Mesendoderm (in vitro differentiated cells): ENCODE data around the gene BAHCC1.

Source experiments
- DNase-seq: peaks from one replicate; pipeline ENCODE4 v3.0.0; 2013
- H2AK5ac ChIP-seq: 2 replicates; pipeline ENCODE4 v1.6.1; 2013; ENCODE audit warnings: low read length, inconsistent platforms
- H2BK120ac ChIP-seq: 2 replicates; pipeline ENCODE4 v1.6.1; 2013; ENCODE audit warnings: low read depth, mild to moderate bottlenecking, low read length, moderate library complexity, mixed read lengths
- H2BK15ac ChIP-seq: replicated peaks from 2 replicates; pipeline ENCODE4 v1.6.1; 2013; ENCODE audit warnings: low read depth, mild to moderate bottlenecking, moderate library complexity
- H2BK5ac ChIP-seq: 2 replicates; pipeline ENCODE4 v1.6.1; 2013; ENCODE audit warnings: low read length, inconsistent platforms
- H3K18ac ChIP-seq: 2 replicates; pipeline ENCODE4 v1.6.1; 2013; ENCODE audit warnings: mild to moderate bottlenecking, low read length, mixed read lengths
- H3K23ac ChIP-seq: one replicate; pipeline ENCODE4 v1.6.1; 2013; ENCODE audit warnings: low read length
- H3K27ac ChIP-seq: 2 replicates; pipeline ENCODE4 v1.5.1; 2013; ENCODE audit warnings: low read depth, mild to moderate bottlenecking, inconsistent platforms, low read length, moderate library complexity
- H3K27me3 ChIP-seq: 2 replicates; pipeline ENCODE4 v1.6.1; 2013; ENCODE audit warnings: low read length, control low read depth, mild to moderate bottlenecking, inconsistent platforms; ENCODE audit not compliant: insufficient read depth, poor library complexity
- H3K36me3 ChIP-seq: 2 replicates; pipeline ENCODE4 v1.6.1; 2013; ENCODE audit warnings: low read length, inconsistent platforms; ENCODE audit not compliant: control insufficient read depth, insufficient read depth
- H3K4ac ChIP-seq: one replicate; pipeline ENCODE4 v1.6.1; 2013; ENCODE audit warnings: low read depth, mild to moderate bottlenecking, low read length, moderate library complexity
- H3K4me1 ChIP-seq: 2 replicates; pipeline ENCODE4 v1.6.1; 2013; ENCODE audit warnings: low read depth, low read length, inconsistent platforms; ENCODE audit not compliant: control insufficient read depth
- H3K4me2 ChIP-seq: 2 replicates; pipeline ENCODE4 v1.6.1; 2013; ENCODE audit warnings: low read length
- H3K4me3 ChIP-seq: 2 replicates; pipeline ENCODE4 v1.5.1; 2013; ENCODE audit warnings: mild to moderate bottlenecking, low read length
- H3K56ac ChIP-seq: one replicate; pipeline ENCODE4 v1.6.1; 2013; ENCODE audit warnings: low read length
- H3K79me1 ChIP-seq: 2 replicates; pipeline ENCODE4 v1.6.1; 2013; ENCODE audit warnings: low read length, inconsistent platforms
- H3K79me2 ChIP-seq: 2 replicates; pipeline ENCODE4 v1.6.1; 2013; ENCODE audit warnings: mild to moderate bottlenecking, low read length; ENCODE audit not compliant: control insufficient read depth, insufficient read depth
- H3K9ac ChIP-seq: 2 replicates; pipeline ENCODE4 v1.6.1; 2013; ENCODE audit warnings: low read length, inconsistent platforms
- H4K5ac ChIP-seq: one replicate; pipeline ENCODE4 v1.6.1; 2013; ENCODE audit warnings: low read length
- H4K8ac ChIP-seq: one replicate; pipeline ENCODE4 v1.6.1; 2013; ENCODE audit warnings: low read depth, mild to moderate bottlenecking, control low read depth, low read length, moderate library complexity
- WGBS: extraction: QIAGEN DNeasy Blood & Tissue Kit; methylation state at CpG from one replicate; pipeline ENCODE4 v1.1.7; 2013; ENCODE audit warnings: low lambda C conversion rate, missing lambda C conversion rate; ENCODE audit not compliant: insufficient coverage; ENCODE audit errors: extremely low coverage; 5-methylcytosine and 5-hydroxymethylcytosine counted together

The BAHCC1 gene

DNA sequence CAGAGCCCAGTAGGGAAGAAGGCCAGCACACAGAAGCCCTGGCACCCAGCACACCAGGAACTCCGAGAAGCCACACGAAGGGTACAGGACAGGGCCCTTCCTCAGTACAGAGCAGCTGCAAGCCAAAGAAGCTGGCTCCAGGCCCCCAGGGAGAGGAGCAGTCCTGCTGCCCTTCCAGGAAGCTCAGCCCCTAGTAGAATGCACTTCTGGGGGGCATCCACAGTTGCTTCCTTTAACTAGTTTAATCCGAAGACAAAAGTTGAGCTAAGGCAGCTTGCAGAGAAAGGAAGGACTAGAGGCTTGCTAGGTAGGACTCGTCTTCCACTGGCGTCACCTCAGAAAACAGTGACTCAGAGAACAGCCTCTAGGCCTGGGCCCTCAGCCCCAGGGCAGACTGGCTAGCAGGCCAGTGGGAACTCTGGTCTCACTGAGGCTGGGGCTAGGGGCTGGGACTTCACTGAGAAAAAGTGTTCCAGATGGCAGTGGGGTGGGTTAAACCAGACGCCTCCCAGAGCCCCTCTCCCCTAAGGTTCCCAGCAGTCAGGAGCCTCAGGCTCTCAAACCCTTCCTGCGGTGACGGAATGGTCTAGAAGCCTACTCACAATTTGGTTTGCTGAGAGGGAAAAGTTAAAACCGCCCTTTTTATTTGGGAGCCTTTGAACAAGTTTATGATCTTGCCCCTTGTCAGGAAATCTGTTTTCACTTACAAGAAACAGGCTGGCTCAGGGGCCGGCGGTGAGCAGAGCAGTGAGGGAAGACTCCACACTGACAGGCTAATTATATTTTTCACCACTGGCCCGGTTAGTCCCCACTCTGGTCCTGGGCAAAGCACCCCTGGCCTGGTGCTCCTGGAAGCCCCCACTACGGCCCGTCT is 75.9 kb downstream of the BAHCC1 start:
- Histone ChIP-seq H2AK5ac (no peak overlapping the region), H3K4me1 (no peaks in the 10 kb centered on the region), H3K23ac (no peak overlapping the region), H3K36me3 (no peaks in the 10 kb centered on the region), H3K27me3 (no peaks in the 10 kb centered on the region), H3K79me2 (no peaks in the 10 kb centered on the region), H3K9ac (no peak overlapping the region), H3K79me1 (no peaks in the 10 kb centered on the region), H3K18ac (no peak overlapping the region), H2BK120ac (no peak overlapping the region), H3K4ac (no peak overlapping the region), H3K4me2 (no peak overlapping the region), H3K56ac (no peak overlapping the region), H4K8ac (no peak overlapping the region), H3K4me3 (no peak overlapping the region), H2BK15ac (no peak overlapping the region), H4K5ac (no peak overlapping the region), H2BK5ac (no peak overlapping the region), H3K27ac (no peak overlapping the region)
- WGBS: no CpG with 5 or more reads among the region's 14 CpGs
- no peak for DNase-seq

- WGBS: no CpG with 5 or more reads among the region's 28 CpGs
- peak; percentile 66 for DNase-seq
These were observed 76.7 kb downstream of the BAHCC1 start for GRCh38 chr17:81471818-81472456.

DNA sequence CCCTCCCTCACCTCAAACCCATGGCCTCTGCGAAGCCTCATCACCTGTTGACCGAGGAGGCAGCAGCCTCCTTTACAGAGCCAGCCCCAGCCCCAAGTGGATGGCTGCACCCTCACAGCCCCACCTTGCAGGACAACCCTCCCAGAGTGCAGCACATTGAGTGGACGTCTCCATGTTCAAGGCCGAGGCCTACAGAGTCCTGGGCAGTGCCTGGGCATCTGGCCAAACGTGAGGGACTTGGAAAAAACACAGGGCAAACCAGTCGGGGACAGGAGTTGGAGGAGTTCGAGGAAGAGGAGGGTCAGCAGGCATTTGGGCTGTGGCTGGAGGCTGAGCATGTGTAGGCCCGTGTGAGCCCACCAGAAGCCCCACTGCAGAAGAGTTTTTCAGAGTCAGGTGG is 77.8 kb downstream of the BAHCC1 start:
- Histone ChIP-seq H2BK5ac (no peak overlapping the region), H3K4me2 (no peak overlapping the region), H2BK15ac (no peak overlapping the region), H3K27ac (no peak overlapping the region), H2BK120ac (no peak overlapping the region), H4K8ac (no peak overlapping the region), H3K4me1 (no peaks in the 10 kb centered on the region), H4K5ac (no peak overlapping the region), H3K56ac (no peak overlapping the region), H3K23ac (no peak overlapping the region), H3K27me3 (no peaks in the 10 kb centered on the region), H3K18ac (no peak overlapping the region), H3K36me3 (no peaks in the 10 kb centered on the region), H2AK5ac (no peak overlapping the region), H3K4me3 (no peak overlapping the region), H3K4ac (no peak overlapping the region), H3K79me2 (no peaks in the 10 kb centered on the region), H3K79me1 (no peaks in the 10 kb centered on the region), H3K9ac (no peak overlapping the region)
- DNase-seq: no peak
- WGBS: no CpG with 5 or more reads among the region's 8 CpGs

More at GRCh38 chr17:81471818-81472456, 76.7 kb downstream of the BAHCC1 start:
- H3K4me2 ChIP-seq: no peak overlapping the region
- no peak overlapping the region for H4K5ac ChIP-seq
- H3K56ac ChIP-seq: no peak overlapping the region
- H3K27ac ChIP-seq: no peak overlapping the region
- no peak overlapping the region for H2BK5ac ChIP-seq
- H3K9ac ChIP-seq: no peak overlapping the region
- no peak overlapping the region for H2BK15ac ChIP-seq
- no peaks in the 10 kb centered on the region for H3K79me2 ChIP-seq
- no peaks in the 10 kb centered on the region for H3K4me1 ChIP-seq
- no peak overlapping the region for H3K4me3 ChIP-seq
- H3K27me3 ChIP-seq: no peaks in the 10 kb centered on the region
- H3K4ac ChIP-seq: no peak overlapping the region
- H3K18ac ChIP-seq: no peak overlapping the region
- no peaks in the 10 kb centered on the region for H3K79me1 ChIP-seq
- no peak overlapping the region for H2BK120ac ChIP-seq
- no peak overlapping the region for H3K23ac ChIP-seq
- H2AK5ac ChIP-seq: no peak overlapping the region
- H4K8ac ChIP-seq: no peak overlapping the region
- no peaks in the 10 kb centered on the region for H3K36me3 ChIP-seq

DNA sequence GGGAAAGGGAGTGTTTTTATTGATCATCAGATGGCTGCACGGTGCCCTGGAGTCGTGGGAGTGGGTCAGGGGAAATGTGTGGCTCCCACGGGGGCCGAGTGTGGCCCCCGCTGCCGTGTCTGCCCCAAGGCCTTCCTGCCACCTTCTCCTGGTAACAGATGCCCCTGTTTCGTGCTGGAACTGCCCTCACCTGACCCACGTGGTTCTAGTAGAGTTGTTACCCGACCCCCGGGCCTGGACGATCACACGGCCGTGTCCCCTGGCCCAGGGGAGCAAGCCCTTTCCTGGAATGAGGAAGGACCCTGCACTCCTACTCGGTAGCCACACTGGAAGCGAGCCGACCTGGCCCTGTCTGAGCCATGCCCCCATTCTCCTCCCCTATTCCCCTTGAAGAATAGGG is 79.7 kb downstream of the BAHCC1 start:
- Histone ChIP-seq H3K79me1 (no peaks in the 10 kb centered on the region), H2AK5ac (no peak overlapping the region), H3K4me1 (no peaks in the 10 kb centered on the region), H3K36me3 (no peaks in the 10 kb centered on the region), H3K27me3 (no peaks in the 10 kb centered on the region), H3K4ac (no peak overlapping the region), H3K9ac (no peak overlapping the region), H2BK15ac (no peak overlapping the region), H3K4me3 (no peak overlapping the region), H4K8ac (no peak overlapping the region), H4K5ac (no peak overlapping the region), H3K56ac (no peak overlapping the region), H3K79me2 (no peaks in the 10 kb centered on the region), H3K4me2 (no peak overlapping the region), H2BK5ac (no peak overlapping the region), H3K23ac (no peak overlapping the region), H2BK120ac (no peak overlapping the region), H3K18ac (no peak overlapping the region), H3K27ac (no peak overlapping the region)
- WGBS: no CpG with 5 or more reads among the region's 16 CpGs
- no peak for DNase-seq

GRCh38 chr17:81476097-81476496 is 80.8 kb downstream of the BAHCC1 start:
- Histone ChIP-seq H3K4me3 (no peak overlapping the region), H3K56ac (no peak overlapping the region), H3K4me1 (no peaks in the 10 kb centered on the region), H3K27ac (no peak overlapping the region), H2BK15ac (no peak overlapping the region), H3K36me3 (no peaks in the 10 kb centered on the region), H2BK120ac (no peak overlapping the region), H3K4ac (no peak overlapping the region), H3K18ac (no peak overlapping the region), H3K79me2 (no peaks in the 10 kb centered on the region), H3K9ac (no peak overlapping the region), H2BK5ac (no peak overlapping the region), H4K8ac (no peak overlapping the region), H4K5ac (no peak overlapping the region), H2AK5ac (no peak overlapping the region), H3K79me1 (no peaks in the 10 kb centered on the region), H3K27me3 (no peaks in the 10 kb centered on the region), H3K23ac (no peak overlapping the region), H3K4me2 (no peak overlapping the region)
- no CpG with 5 or more reads among the region's 7 CpGs for WGBS
- DNase-seq: no peak
